Measurements from ENCODE around the gene PRKAB1. TPM values are rescaled to one million over a fixed set of nuclear protein-coding genes. Genes with fewer than 3 reads are reported as not detected.

PRKAB1 gene
- total RNA-seq, 1 donor from 2014 or later, result 22.3 TPM

- DNase-seq (ENCODE audit: low read depth), result no peak
- TF ChIP-seq, protein P1, sequence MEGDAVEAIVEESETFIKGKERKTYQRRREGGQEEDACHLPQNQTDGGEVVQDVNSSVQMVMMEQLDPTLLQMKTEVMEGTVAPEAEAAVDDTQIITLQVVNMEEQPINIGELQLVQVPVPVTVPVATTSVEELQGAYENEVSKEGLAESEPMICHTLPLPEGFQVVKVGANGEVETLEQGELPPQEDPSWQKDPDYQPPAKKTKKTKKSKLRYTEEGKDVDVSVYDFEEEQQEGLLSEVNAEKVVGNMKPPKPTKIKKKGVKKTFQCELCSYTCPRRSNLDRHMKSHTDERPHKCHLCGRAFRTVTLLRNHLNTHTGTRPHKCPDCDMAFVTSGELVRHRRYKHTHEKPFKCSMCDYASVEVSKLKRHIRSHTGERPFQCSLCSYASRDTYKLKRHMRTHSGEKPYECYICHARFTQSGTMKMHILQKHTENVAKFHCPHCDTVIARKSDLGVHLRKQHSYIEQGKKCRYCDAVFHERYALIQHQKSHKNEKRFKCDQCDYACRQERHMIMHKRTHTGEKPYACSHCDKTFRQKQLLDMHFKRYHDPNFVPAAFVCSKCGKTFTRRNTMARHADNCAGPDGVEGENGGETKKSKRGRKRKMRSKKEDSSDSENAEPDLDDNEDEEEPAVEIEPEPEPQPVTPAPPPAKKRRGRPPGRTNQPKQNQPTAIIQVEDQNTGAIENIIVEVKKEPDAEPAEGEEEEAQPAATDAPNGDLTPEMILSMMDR (conservative IDR thresholded peaks at IDR 0.05; ENCODE audit: low read depth, low read length), result no peak
- H3K4me3 ChIP-seq (ENCODE audit: low read depth, low read length), result no peak overlapping the region
Observed at GRCh38 chr12:119715268-119715620, 47.3 kb downstream of the PRKAB1 start.

- no peak for DNase-seq (ENCODE audit: low read depth)
- TF ChIP-seq, protein P1 (conservative IDR thresholded peaks at IDR 0.05; ENCODE audit: low read depth, low read length), result no peak
- no peak overlapping the region for H3K4me3 ChIP-seq (ENCODE audit: low read depth, low read length)
Observed at GRCh38 chr12:119718141-119718540, 50.2 kb downstream of the PRKAB1 start.

DNA sequence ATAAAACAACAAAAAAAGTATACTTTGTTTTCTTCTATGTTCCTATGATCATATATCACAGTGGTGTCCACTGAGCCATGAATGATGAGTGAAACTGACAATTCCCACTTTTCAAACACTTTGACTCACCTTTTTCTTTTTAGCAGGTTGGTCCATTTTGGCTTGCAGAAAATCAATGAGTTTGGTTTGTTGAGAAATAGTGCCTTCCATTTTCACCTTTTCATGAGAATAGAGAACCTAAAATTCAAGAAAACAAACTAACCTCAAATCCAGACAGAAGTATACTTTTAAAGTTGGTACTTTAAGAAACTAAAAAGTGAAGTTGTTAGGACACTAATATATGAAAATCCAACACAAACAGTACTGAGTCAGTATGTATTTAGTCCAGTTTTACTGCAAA, 52.4 kb downstream of the PRKAB1 start:
- DNase-seq (ENCODE audit: low read depth), result no peak
- TF ChIP-seq, protein P1 (conservative IDR thresholded peaks at IDR 0.05; ENCODE audit: low read depth, low read length), result no peak
- no peak overlapping the region for H3K4me3 ChIP-seq (ENCODE audit: low read depth, low read length)

GRCh38 chr12:119721306-119721705, 53.4 kb downstream of the PRKAB1 start:
- TF ChIP-seq, protein P1 (conservative IDR thresholded peaks at IDR 0.05; ENCODE audit: low read depth, low read length), result no peak
- no peak overlapping the region for H3K4me3 ChIP-seq (ENCODE audit: low read depth, low read length)
- no peak for DNase-seq (ENCODE audit: low read depth)

DNA sequence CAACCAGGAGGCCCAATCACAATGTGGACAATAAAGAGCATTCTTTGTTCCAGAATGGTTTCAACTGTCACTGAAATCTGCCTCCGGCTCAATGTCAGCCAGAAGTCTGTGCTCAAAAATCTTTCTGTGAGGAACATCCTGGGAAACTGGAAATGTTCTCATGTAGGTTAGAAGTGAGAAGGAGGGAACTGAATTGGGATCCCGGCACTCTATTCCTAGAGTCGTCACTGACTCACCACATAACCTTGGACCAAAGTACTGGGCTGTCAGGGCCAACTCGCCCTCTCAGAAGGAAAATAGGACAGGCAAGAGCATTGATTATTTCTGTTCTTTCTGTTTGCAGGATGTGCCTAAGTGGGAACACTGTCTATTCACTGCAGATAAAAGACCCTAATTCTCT, 57.6 kb downstream of the PRKAB1 start:
- no peak for DNase-seq (ENCODE audit: low read depth)
- H3K4me3 ChIP-seq (ENCODE audit: low read depth, low read length), result no peak overlapping the region
- TF ChIP-seq, protein P1 (conservative IDR thresholded peaks at IDR 0.05; ENCODE audit: low read depth, low read length), result no peak

GRCh38 chr12:119727600-119728443, 59.9 kb downstream of the PRKAB1 start:
- TF ChIP-seq, protein P1 (conservative IDR thresholded peaks at IDR 0.05; ENCODE audit: low read depth, low read length), result no peak
- peak; percentile 66 for DNase-seq (ENCODE audit: low read depth)
- no peak overlapping the region for H3K4me3 ChIP-seq (ENCODE audit: low read depth, low read length)

- TF ChIP-seq, protein P1 (conservative IDR thresholded peaks at IDR 0.05; ENCODE audit: low read depth, low read length), result no peak
- no peak for DNase-seq (ENCODE audit: low read depth)
- H3K4me3 ChIP-seq (ENCODE audit: low read depth, low read length), result no peak overlapping the region
Observed at GRCh38 chr12:119728444-119728745, 60.5 kb downstream of the PRKAB1 start.
